Fibroblast of lung (primary cell): ENCODE data around the gene SRPK2.

Source experiments
- EZH2 ChIP-seq: IDR thresholded peaks from 2 replicates; pipeline ENCODE4 v1.5.1; 2012; ENCODE audit warnings: low read length, control low read depth, mild to moderate bottlenecking; ENCODE audit errors: missing control alignments
- TF ChIP-seq, protein P1 (sequence below), 2 donors: IDR thresholded peaks in 1 of 2; conservative IDR thresholded peaks in 1 of 2; 1 replicate in 1 of 2; 2 replicates in 1 of 2; pipeline ENCODE4 v1.5.1; 2011 to 2012; ENCODE audit warnings: low read length in 2 of 2, control low read depth in 1 of 2, inconsistent platforms in 1 of 2, low read depth in 1 of 2, mild to moderate bottlenecking in 1 of 2

DNA sequence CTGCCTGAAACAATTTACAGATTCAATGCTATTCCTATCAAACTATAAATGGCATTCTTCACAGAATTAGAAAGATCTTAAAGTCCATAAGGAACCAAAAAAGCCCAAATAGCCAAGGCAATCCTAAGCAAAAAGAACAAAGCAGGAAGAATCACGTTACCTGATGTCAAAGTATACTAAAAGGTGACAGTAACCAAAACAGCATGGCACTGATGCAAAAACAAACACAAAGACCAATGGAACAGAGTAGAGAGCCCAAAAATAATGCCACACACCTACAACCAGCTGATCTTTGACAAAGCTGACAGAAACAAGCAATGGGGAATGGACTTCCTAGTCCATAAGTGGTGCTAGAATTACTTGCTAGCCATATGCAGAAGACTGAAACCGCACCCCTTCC, 208.7 kb downstream of the SRPK2 start:
- TF ChIP-seq, protein P1, sequence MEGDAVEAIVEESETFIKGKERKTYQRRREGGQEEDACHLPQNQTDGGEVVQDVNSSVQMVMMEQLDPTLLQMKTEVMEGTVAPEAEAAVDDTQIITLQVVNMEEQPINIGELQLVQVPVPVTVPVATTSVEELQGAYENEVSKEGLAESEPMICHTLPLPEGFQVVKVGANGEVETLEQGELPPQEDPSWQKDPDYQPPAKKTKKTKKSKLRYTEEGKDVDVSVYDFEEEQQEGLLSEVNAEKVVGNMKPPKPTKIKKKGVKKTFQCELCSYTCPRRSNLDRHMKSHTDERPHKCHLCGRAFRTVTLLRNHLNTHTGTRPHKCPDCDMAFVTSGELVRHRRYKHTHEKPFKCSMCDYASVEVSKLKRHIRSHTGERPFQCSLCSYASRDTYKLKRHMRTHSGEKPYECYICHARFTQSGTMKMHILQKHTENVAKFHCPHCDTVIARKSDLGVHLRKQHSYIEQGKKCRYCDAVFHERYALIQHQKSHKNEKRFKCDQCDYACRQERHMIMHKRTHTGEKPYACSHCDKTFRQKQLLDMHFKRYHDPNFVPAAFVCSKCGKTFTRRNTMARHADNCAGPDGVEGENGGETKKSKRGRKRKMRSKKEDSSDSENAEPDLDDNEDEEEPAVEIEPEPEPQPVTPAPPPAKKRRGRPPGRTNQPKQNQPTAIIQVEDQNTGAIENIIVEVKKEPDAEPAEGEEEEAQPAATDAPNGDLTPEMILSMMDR (conservative IDR thresholded peaks at IDR 0.05 in 1 of 2, IDR thresholded peaks at IDR 0.05 in 1 of 2; ENCODE audit: low read depth in 1 of 2, low read length in 2 of 2), result no peak
- no peak for TF ChIP-seq EZH2
